Stimulated activated naive B cell treated with anti-CD40 and anti-IgM and Interleukin-4, amounts not matched to agents 10 μg/mL and 1 μg/mL and 100 μg/mL, for 72 hours (primary cell): ENCODE measurements around the gene CXCL8.

Experiments used
- ATAC-seq, 2 donors: fragments of 150-1000 bp; cut with Tn5 transposase; replicated peaks; 2 replicates each; pipeline ENCODE4 v1.10.0; 2021; ENCODE audit warnings: moderate library complexity in 1 of 2
- DNase-seq: peaks from one replicate; pipeline ENCODE4 v3.0.0; 2021
- H3K27ac Mint-ChIP-seq: one replicate; pipeline ENCODE4 v1.8.0; 2022; ENCODE audit warnings: mild to moderate bottlenecking, mixed read lengths
- H3K27me3 Mint-ChIP-seq, 2 donors: one replicate each; pipeline ENCODE4 v1.8.0; 2022; ENCODE audit warnings: mixed read lengths in 2 of 2
- H3K36me3 Mint-ChIP-seq, 2 donors: one replicate each; pipeline ENCODE4 v1.8.0; 2022; ENCODE audit warnings: mixed read lengths in 2 of 2, mild to moderate bottlenecking in 1 of 2
- H3K4me1 Mint-ChIP-seq, 2 donors: one replicate each; pipeline ENCODE4 v1.8.0; 2022; ENCODE audit warnings: mixed read lengths in 2 of 2, mild to moderate bottlenecking in 1 of 2
- H3K4me3 Mint-ChIP-seq, 2 donors: one replicate each; pipeline ENCODE4 v1.8.0; 2022; ENCODE audit warnings: mild to moderate bottlenecking in 2 of 2, mixed read lengths in 2 of 2, moderate library complexity in 1 of 2
- H3K9me3 Mint-ChIP-seq, 2 donors: one replicate each; pipeline ENCODE4 v1.8.0; 2022; ENCODE audit warnings: mixed read lengths in 2 of 2, mild to moderate bottlenecking in 1 of 2

CXCL8 gene

GRCh38 chr4:73725985-73726384 lies 14.4 kb upstream of the CXCL8 start:
- no peaks in the 10 kb centered on the region for H3K4me1 Mint-ChIP-seq
- DNase-seq: no peak

GRCh38 chr4:73727685-73728084 lies 12.7 kb upstream of the CXCL8 start:
- H3K36me3 Mint-ChIP-seq: no peaks in the 10 kb centered on the region
- no peak for DNase-seq
- no peak overlapping the region for H3K4me3 Mint-ChIP-seq
- ATAC-seq: no peak
- H3K27ac Mint-ChIP-seq: no peak overlapping the region
- no peaks in the 10 kb centered on the region for H3K9me3 Mint-ChIP-seq
- peaks cover 6 to 12% of the 10 kb centered on the region in 2 donors for H3K27me3 Mint-ChIP-seq
- no peaks in the 10 kb centered on the region for H3K4me1 Mint-ChIP-seq

More at GRCh38 chr4:73725985-73726384, 14.4 kb upstream of the CXCL8 start:
- ATAC-seq: no peak
- H3K27ac Mint-ChIP-seq: no peak overlapping the region
- peaks cover 3 to 7% of the 10 kb centered on the region in 2 donors for H3K27me3 Mint-ChIP-seq
- H3K36me3 Mint-ChIP-seq: no peaks in the 10 kb centered on the region
- no peak overlapping the region for H3K4me3 Mint-ChIP-seq
- H3K9me3 Mint-ChIP-seq: no peaks in the 10 kb centered on the region

- no peaks in the 10 kb centered on the region for H3K4me1 Mint-ChIP-seq
Measured at GRCh38 chr4:73728091-73728741, 12.2 kb upstream of the CXCL8 start.

GRCh38 chr4:73729534-73730165 lies 10.7 kb upstream of the CXCL8 start:
- peak; percentile 67 to 76 for ATAC-seq
- Mint-ChIP-seq H3K9me3 (no peaks in the 10 kb centered on the region), H3K27ac (no peak overlapping the region), H3K4me3 (no peak overlapping the region), H3K27me3 (peaks cover 11 to 13% of the 10 kb centered on the region in 2 donors), H3K4me1 (peaks cover 0 to under 1% of the 10 kb centered on the region in 2 donors), H3K36me3 (no peaks in the 10 kb centered on the region)
- DNase-seq: no peak

More at GRCh38 chr4:73728091-73728741, 12.2 kb upstream of the CXCL8 start:
- Mint-ChIP-seq H3K4me3 (no peak overlapping the region), H3K27me3 (peaks cover 6 to 12% of the 10 kb centered on the region in 2 donors), H3K27ac (no peak overlapping the region), H3K36me3 (no peaks in the 10 kb centered on the region), H3K9me3 (no peaks in the 10 kb centered on the region)
- DNase-seq (no peak), ATAC-seq (no peak)

GRCh38 chr4:73730292-73730691 lies 10.1 kb upstream of the CXCL8 start:
- H3K27me3 Mint-ChIP-seq: peaks cover 11 to 13% of the 10 kb centered on the region in 2 donors
- no peak overlapping the region for H3K4me3 Mint-ChIP-seq
- ATAC-seq: no peak
- H3K4me1 Mint-ChIP-seq: peaks cover 0 to 2% of the 10 kb centered on the region in 2 donors
- H3K9me3 Mint-ChIP-seq: no peaks in the 10 kb centered on the region
- DNase-seq: no peak
- no peaks in the 10 kb centered on the region for H3K36me3 Mint-ChIP-seq
- no peak overlapping the region for H3K27ac Mint-ChIP-seq

GRCh38 chr4:73730867-73731266 lies 9.5 kb upstream of the CXCL8 start:
- DNase-seq (no peak), ATAC-seq (no peak)
- Mint-ChIP-seq H3K27me3 (peaks cover 11 to 13% of the 10 kb centered on the region in 2 donors), H3K4me1 (peaks cover 0 to 2% of the 10 kb centered on the region in 2 donors), H3K4me3 (no peak overlapping the region), H3K9me3 (no peaks in the 10 kb centered on the region), H3K36me3 (no peaks in the 10 kb centered on the region), H3K27ac (no peak overlapping the region)

GRCh38 chr4:73731968-73732610 lies 8.3 kb upstream of the CXCL8 start:
- H3K27me3 Mint-ChIP-seq: peaks cover 6 to 13% of the 10 kb centered on the region in 2 donors
- DNase-seq (no peak), ATAC-seq (no peak)
- no peaks in the 10 kb centered on the region for H3K9me3 Mint-ChIP-seq
- H3K4me3 Mint-ChIP-seq: no peak overlapping the region
- H3K36me3 Mint-ChIP-seq: no peaks in the 10 kb centered on the region
- peaks cover 0 to 2% of the 10 kb centered on the region in 2 donors for H3K4me1 Mint-ChIP-seq
- H3K27ac Mint-ChIP-seq: no peak overlapping the region

- Mint-ChIP-seq H3K9me3 (no peaks in the 10 kb centered on the region), H3K36me3 (no peaks in the 10 kb centered on the region), H3K27me3 (peaks cover 6 to 13% of the 10 kb centered on the region in 2 donors), H3K4me1 (peaks cover 0 to 2% of the 10 kb centered on the region in 2 donors), H3K27ac (no peak overlapping the region), H3K4me3 (no peak overlapping the region)
- no peak for ATAC-seq
- no peak for DNase-seq
Measured at GRCh38 chr4:73732759-73733431, 7.5 kb upstream of the CXCL8 start.

- Mint-ChIP-seq H3K9me3 (no peaks in the 10 kb centered on the region), H3K4me1 (peaks cover 0 to 2% of the 10 kb centered on the region in 2 donors), H3K27ac (no peak overlapping the region), H3K27me3 (peaks cover 6 to 13% of the 10 kb centered on the region in 2 donors), H3K36me3 (no peaks in the 10 kb centered on the region), H3K4me3 (no peak overlapping the region)
- ATAC-seq (no peak), DNase-seq (no peak)
Measured at GRCh38 chr4:73734530-73735001, 5.8 kb upstream of the CXCL8 start.

- Mint-ChIP-seq H3K4me1 (peaks cover 0 to 3% of the 10 kb centered on the region in 2 donors), H3K4me3 (no peak overlapping the region), H3K27me3 (peaks cover 6 to 13% of the 10 kb centered on the region in 2 donors), H3K36me3 (no peaks in the 10 kb centered on the region), H3K27ac (no peak overlapping the region), H3K9me3 (no peaks in the 10 kb centered on the region)
- ATAC-seq (peak; percentile 88 to 89), DNase-seq (no peak)
Measured at GRCh38 chr4:73735231-73735630, 5.1 kb upstream of the CXCL8 start.

GRCh38 chr4:73741031-73741749 lies 821 bp downstream of the CXCL8 start:
- no peak for DNase-seq
- Mint-ChIP-seq H3K27ac (no peak overlapping the region), H3K9me3 (peaks cover 0 to 1% of the 10 kb centered on the region in 2 donors), H3K36me3 (no peaks in the 10 kb centered on the region), H3K27me3 (no peaks in the 10 kb centered on the region), H3K4me1 (peaks cover 0 to 2% of the 10 kb centered on the region in 2 donors), H3K4me3 (no peak overlapping the region)
- no peak for ATAC-seq

- Mint-ChIP-seq H3K27ac (no peak overlapping the region), H3K4me3 (no peak overlapping the region), H3K4me1 (peaks cover 0 to 2% of the 10 kb centered on the region in 2 donors), H3K27me3 (no peaks in the 10 kb centered on the region), H3K9me3 (peaks cover 0 to 1% of the 10 kb centered on the region in 2 donors), H3K36me3 (no peaks in the 10 kb centered on the region)
- ATAC-seq (no peak), DNase-seq (no peak)
Measured at GRCh38 chr4:73741750-73742489, 1.6 kb downstream of the CXCL8 start.

- Mint-ChIP-seq H3K27ac (no peak overlapping the region), H3K9me3 (peaks cover under 1 to 1% of the 10 kb centered on the region in 2 donors), H3K4me1 (peaks cover 0 to 2% of the 10 kb centered on the region in 2 donors), H3K4me3 (no peak overlapping the region), H3K36me3 (no peaks in the 10 kb centered on the region), H3K27me3 (peaks cover 0 to under 1% of the 10 kb centered on the region in 2 donors)
- no peak for ATAC-seq
- no peak for DNase-seq
Measured at GRCh38 chr4:73742490-73743160, 2.3 kb downstream of the CXCL8 start.
